ENCODE results near the gene TRAPPC3. TPM values are rescaled to one million over a fixed set of nuclear protein-coding genes. Genes with fewer than 3 reads are reported as not detected.
A peak's percentile ranks its signal among the peaks of the same experiment; 100 is the strongest.

Gene TRAPPC3
- total RNA-seq, 1 experiment from 2014 or later: 98.7 TPM

- peaks cover 48% of the 10 kb centered on the region for H3K4me1 ChIP-seq (ENCODE audit: control insufficient read depth, insufficient read depth, low read length)
Measured at GRCh38 chr1:36161641-36162531, 12.6 kb upstream of the TRAPPC3 start.

More at GRCh38 chr1:36161641-36162531, 12.6 kb upstream of the TRAPPC3 start:
- in situ Hi-C loops (cut with HindIII; ENCODE audit: low pct_unique_long_range_greater_than_20kb, low sequenced_read_pairs) (no loop called here), intact Hi-C loops (cut with micrococcal nuclease; ENCODE audit: unreplicated experiment) (no loop called here)
- Histone ChIP-seq H3K4me3 (ENCODE audit: low read depth in 2 of 2, low read length in 2 of 2) (peak overlapping the region in 1 of 2 experiments; percentile 48; a peak in 2 of 4 replicates), H3K27ac (ENCODE audit: low read length) (peak overlapping the region; percentile 81), H3K36me3 (ENCODE audit: control insufficient read depth, insufficient read depth, low read length) (peaks cover 2% of the 10 kb centered on the region; the same call in 1 of the 2 replicates), H3K27me3 (ENCODE audit: control insufficient read depth, insufficient read depth, low read length) (no peaks in the 10 kb centered on the region), H3K9me3 (ENCODE audit: control insufficient read depth, insufficient read depth, low read depth, low read length) (no peaks in the 10 kb centered on the region)
- BruUV-seq (replicated peaks): TSS peak; percentile 2
- POLR2A ChIA-PET: interaction anchor here (0.5 kb wide), 1 partner anchor 12 kb away, joined by 3 read pairs; the partner anchor contains the start of gene TRAPPC3
- CTCF ChIA-PET: interaction anchor here (0.7 to 1.1 kb wide), 2 partner anchors 13 to 62 kb away, joined by 3 to 6 read pairs; partner anchors contain the start of genes THRAP3 and TRAPPC3
- DNase-seq (ENCODE audit: low read depth, low spot score) (no peak), ATAC-seq (no peak; the same call in 1 of the 2 replicates)
- TF ChIP-seq TCF7L2 (IDR thresholded peaks at IDR 0.05; ENCODE audit: low read depth, low read length): no peak
- TF ChIP-seq POLR2AphosphoS5 (IDR thresholded peaks at IDR 0.05; ENCODE audit: low read depth, low read length): no peak
- TF ChIP-seq SIN3A (IDR thresholded peaks at IDR 0.05; ENCODE audit: borderline replicate concordance, insufficient read depth, low read depth, low read length): no peak
- no peak for TF ChIP-seq REST (IDR thresholded peaks at IDR 0.05; ENCODE audit: insufficient read depth in 1 of 2, low read depth in 2 of 2, low read length in 1 of 2)
- TF ChIP-seq, protein P1, sequence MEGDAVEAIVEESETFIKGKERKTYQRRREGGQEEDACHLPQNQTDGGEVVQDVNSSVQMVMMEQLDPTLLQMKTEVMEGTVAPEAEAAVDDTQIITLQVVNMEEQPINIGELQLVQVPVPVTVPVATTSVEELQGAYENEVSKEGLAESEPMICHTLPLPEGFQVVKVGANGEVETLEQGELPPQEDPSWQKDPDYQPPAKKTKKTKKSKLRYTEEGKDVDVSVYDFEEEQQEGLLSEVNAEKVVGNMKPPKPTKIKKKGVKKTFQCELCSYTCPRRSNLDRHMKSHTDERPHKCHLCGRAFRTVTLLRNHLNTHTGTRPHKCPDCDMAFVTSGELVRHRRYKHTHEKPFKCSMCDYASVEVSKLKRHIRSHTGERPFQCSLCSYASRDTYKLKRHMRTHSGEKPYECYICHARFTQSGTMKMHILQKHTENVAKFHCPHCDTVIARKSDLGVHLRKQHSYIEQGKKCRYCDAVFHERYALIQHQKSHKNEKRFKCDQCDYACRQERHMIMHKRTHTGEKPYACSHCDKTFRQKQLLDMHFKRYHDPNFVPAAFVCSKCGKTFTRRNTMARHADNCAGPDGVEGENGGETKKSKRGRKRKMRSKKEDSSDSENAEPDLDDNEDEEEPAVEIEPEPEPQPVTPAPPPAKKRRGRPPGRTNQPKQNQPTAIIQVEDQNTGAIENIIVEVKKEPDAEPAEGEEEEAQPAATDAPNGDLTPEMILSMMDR (IDR thresholded peaks at IDR 0.05): no peak
